ENCODE data around the gene AP1S2.
A peak's percentile ranks its signal among the peaks of the same experiment; 100 is the strongest.
"Not testable (repeated sequence)": the region's sequence is repeated elsewhere in the genome, so short reads cannot be mapped to it uniquely, and the experiment has no call there.

AP1S2 gene

GRCh38 chrX:15854712-15855567 is at the start of gene AP1S2:
Gene AP1S2 (minus strand): TSS chrX:15854813. CDS start chrX:15852524, 2,289 bp downstream.
- peak; percentile 90 for DNase-seq (ENCODE audit: low spot score)

GRCh38 chrX:15903186-15903681 is 48.6 kb upstream of the AP1S2 start:
- DNase-seq (ENCODE audit: low spot score): no peak

- no peak for DNase-seq (ENCODE audit: low spot score)
Observed at GRCh38 chrX:15895334-15895733, 40.7 kb upstream of the AP1S2 start.

GRCh38 chrX:15894724-15895123 is 40.1 kb upstream of the AP1S2 start:
- DNase-seq (ENCODE audit: low spot score): no peak

GRCh38 chrX:15890463-15890862 is 35.9 kb upstream of the AP1S2 start:
- no peak for DNase-seq (ENCODE audit: low spot score)

GRCh38 chrX:15888062-15888461 is 33.4 kb upstream of the AP1S2 start:
- no peak for DNase-seq (ENCODE audit: low spot score)

GRCh38 chrX:15883540-15883863 is 28.9 kb upstream of the AP1S2 start:
- DNase-seq (ENCODE audit: low spot score): no peak

- DNase-seq (ENCODE audit: low spot score): no peak
Observed at GRCh38 chrX:15882704-15883539, 28.3 kb upstream of the AP1S2 start.

GRCh38 chrX:15881381-15881897 is 26.8 kb upstream of the AP1S2 start:
- no peak for DNase-seq (ENCODE audit: low spot score)

GRCh38 chrX:15877914-15878313 is 23.3 kb upstream of the AP1S2 start:
- not testable (repeated sequence) for DNase-seq (ENCODE audit: low spot score)

GRCh38 chrX:15877380-15877779 is 22.8 kb upstream of the AP1S2 start:
- DNase-seq (ENCODE audit: low spot score): no peak

- no peak for DNase-seq (ENCODE audit: low spot score)
Observed at GRCh38 chrX:15874672-15875071, 20.1 kb upstream of the AP1S2 start.

- no peak for DNase-seq (ENCODE audit: low spot score)
Observed at GRCh38 chrX:15873566-15873965, 19.0 kb upstream of the AP1S2 start.

GRCh38 chrX:15870310-15870709 is 15.7 kb upstream of the AP1S2 start:
- no peak for DNase-seq (ENCODE audit: low spot score)

GRCh38 chrX:15869695-15870094 is 15.1 kb upstream of the AP1S2 start:
- DNase-seq (ENCODE audit: low spot score): no peak

GRCh38 chrX:15866147-15866546 is 11.5 kb upstream of the AP1S2 start:
- DNase-seq (ENCODE audit: low spot score): no peak

GRCh38 chrX:15864629-15865028 is 10.0 kb upstream of the AP1S2 start:
- DNase-seq (ENCODE audit: low spot score): no peak

GRCh38 chrX:15864023-15864422 is 9.4 kb upstream of the AP1S2 start:
- DNase-seq (ENCODE audit: low spot score): no peak

- DNase-seq (ENCODE audit: low spot score): no peak
Observed at GRCh38 chrX:15860921-15861320, 6.3 kb upstream of the AP1S2 start.

GRCh38 chrX:15858051-15858450 is 3.4 kb upstream of the AP1S2 start:
- DNase-seq (ENCODE audit: low spot score): no peak

GRCh38 chrX:15856636-15857035 is 2.0 kb upstream of the AP1S2 start:
- no peak for DNase-seq (ENCODE audit: low spot score)

- DNase-seq (ENCODE audit: low spot score): no peak
Observed at GRCh38 chrX:15856222-15856587, 1.6 kb upstream of the AP1S2 start.

Measured in LoVo (cell line).